Measurements from ENCODE around the gene TBCEL. TPM values are rescaled to one million over a fixed set of nuclear protein-coding genes. Genes with fewer than 3 reads are reported as not detected.

The TBCEL gene
- total RNA-seq, 3 donors from 2014 or later, result 16.0 to 31.8 (median 26.9) TPM

DNA sequence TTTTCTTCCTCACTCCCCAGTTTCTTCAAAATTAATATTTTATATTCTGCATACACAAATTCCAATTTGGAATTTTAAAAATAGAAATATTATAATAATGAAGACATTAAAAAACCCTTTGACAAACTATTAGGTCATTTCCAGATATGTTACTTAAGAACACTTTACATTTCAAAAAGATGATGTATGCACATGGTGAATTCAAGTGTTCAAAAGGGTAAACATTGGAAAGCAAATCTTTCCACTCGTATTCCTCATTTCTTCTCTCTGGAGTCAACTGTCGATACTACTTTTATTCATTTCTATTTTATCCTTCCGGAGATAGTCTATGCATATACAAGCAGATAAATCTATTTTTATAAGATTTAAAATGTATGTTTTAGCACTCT, 16.7 kb downstream of the TBCEL start:
- Histone ChIP-seq H3K4me1 (no peaks in the 10 kb centered on the region), H3K27me3 (no peaks in the 10 kb centered on the region), H3K9me3 (no peaks in the 10 kb centered on the region), H3K27ac (no peak overlapping the region), H3K4me3 (no peak overlapping the region), H3K36me3 (no peaks in the 10 kb centered on the region)
- DNase-seq (ENCODE audit: low spot score in 2 of 2), result no peak
- intact Hi-C loops (cut with DNase I; ENCODE audit: low total_unique reads), result no loop called here
- TF ChIP-seq POLR2AphosphoS5 (IDR thresholded peaks at IDR 0.05) (no peak), POLR2A (IDR thresholded peaks at IDR 0.05) (no peak)
- TF ChIP-seq, protein P1, sequence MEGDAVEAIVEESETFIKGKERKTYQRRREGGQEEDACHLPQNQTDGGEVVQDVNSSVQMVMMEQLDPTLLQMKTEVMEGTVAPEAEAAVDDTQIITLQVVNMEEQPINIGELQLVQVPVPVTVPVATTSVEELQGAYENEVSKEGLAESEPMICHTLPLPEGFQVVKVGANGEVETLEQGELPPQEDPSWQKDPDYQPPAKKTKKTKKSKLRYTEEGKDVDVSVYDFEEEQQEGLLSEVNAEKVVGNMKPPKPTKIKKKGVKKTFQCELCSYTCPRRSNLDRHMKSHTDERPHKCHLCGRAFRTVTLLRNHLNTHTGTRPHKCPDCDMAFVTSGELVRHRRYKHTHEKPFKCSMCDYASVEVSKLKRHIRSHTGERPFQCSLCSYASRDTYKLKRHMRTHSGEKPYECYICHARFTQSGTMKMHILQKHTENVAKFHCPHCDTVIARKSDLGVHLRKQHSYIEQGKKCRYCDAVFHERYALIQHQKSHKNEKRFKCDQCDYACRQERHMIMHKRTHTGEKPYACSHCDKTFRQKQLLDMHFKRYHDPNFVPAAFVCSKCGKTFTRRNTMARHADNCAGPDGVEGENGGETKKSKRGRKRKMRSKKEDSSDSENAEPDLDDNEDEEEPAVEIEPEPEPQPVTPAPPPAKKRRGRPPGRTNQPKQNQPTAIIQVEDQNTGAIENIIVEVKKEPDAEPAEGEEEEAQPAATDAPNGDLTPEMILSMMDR (IDR thresholded peaks at IDR 0.05), result no peak

DNA sequence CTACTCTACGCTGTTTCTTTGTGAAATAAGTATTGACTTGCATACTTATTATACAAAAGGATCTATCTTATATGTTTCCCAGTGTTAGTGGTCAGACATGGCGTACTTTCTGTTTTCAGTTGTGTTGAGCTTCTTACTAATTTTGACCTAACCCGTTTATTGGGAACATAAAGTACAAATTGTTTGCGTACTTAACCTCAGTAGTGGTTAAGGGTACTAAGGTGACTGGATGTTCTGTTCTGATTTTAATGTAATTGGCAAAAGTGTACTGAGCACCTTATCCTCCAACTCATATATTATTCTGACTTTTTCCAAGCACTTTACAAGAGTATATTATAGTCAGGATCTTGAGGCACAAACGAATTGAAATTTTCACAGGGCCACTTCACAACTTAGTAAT, 17.2 kb downstream of the TBCEL start:
- intact Hi-C loops (cut with DNase I; ENCODE audit: low total_unique reads), result no loop called here
- H3K27me3 ChIP-seq, result no peaks in the 10 kb centered on the region
- no peaks in the 10 kb centered on the region for H3K36me3 ChIP-seq
- no peak overlapping the region for H3K27ac ChIP-seq
- no peak for DNase-seq (ENCODE audit: low spot score in 2 of 2)
- H3K4me3 ChIP-seq, result no peak overlapping the region
- TF ChIP-seq POLR2A (IDR thresholded peaks at IDR 0.05) (no peak), POLR2AphosphoS5 (IDR thresholded peaks at IDR 0.05) (no peak)
- TF ChIP-seq, protein P1 (IDR thresholded peaks at IDR 0.05), result no peak
- H3K9me3 ChIP-seq, result no peaks in the 10 kb centered on the region
- no peaks in the 10 kb centered on the region for H3K4me1 ChIP-seq

DNA sequence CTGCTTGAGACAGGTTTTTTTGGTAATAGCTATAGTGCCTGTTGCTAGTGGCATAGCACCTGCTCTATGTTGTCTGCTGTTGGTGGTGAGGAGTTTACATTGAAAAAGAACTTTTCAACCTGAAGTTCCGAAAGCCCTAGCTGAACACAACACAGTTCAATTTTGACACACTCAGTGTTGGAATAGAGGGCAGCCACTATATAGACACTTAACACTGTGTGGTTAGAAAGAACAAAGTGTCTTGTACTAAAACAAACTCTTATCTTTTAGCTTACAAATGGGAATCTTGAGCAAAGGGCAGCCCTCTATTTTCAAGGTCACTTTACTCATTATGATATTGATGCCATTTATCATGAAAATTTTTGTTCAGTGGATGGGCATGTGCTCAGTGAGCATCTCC, 18.4 kb downstream of the TBCEL start:
- no peak overlapping the region for H3K4me3 ChIP-seq
- no peaks in the 10 kb centered on the region for H3K36me3 ChIP-seq
- no peaks in the 10 kb centered on the region for H3K9me3 ChIP-seq
- H3K4me1 ChIP-seq, result no peaks in the 10 kb centered on the region
- TF ChIP-seq, protein P1 (IDR thresholded peaks at IDR 0.05), result no peak
- no peak for TF ChIP-seq POLR2AphosphoS5 (IDR thresholded peaks at IDR 0.05)
- TF ChIP-seq POLR2A (IDR thresholded peaks at IDR 0.05), result no peak
- H3K27ac ChIP-seq, result no peak overlapping the region
- no peaks in the 10 kb centered on the region for H3K27me3 ChIP-seq
- DNase-seq (ENCODE audit: low spot score in 2 of 2), result no peak
- intact Hi-C loops (cut with DNase I; ENCODE audit: low total_unique reads), result no loop called here

DNA sequence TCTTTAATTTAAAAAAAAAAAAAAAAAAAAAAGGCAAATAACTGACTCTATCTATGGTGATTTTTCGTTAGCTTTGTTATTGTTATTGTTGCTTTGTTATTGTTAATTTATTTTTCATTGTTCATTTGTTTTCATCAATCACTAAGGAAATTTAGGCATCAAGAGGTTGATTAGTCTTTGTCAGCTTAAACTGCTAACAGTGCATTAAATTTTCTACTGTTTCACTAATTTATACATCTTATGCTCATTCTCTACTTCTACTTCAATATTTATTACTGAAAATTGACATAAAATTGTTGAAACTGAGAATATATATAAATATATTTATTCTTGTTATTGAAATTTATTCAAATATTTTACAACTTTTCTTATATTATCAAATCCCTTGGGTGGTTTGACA, 24.0 kb downstream of the TBCEL start:
- intact Hi-C loops (cut with DNase I; ENCODE audit: low total_unique reads), result no loop called here
- no peak for DNase-seq (ENCODE audit: low spot score in 2 of 2)
- no peaks in the 10 kb centered on the region for H3K4me1 ChIP-seq
- no peak for TF ChIP-seq POLR2A (IDR thresholded peaks at IDR 0.05)
- TF ChIP-seq, protein P1 (IDR thresholded peaks at IDR 0.05), result no peak
- no peak for TF ChIP-seq POLR2AphosphoS5 (IDR thresholded peaks at IDR 0.05)
- no peak overlapping the region for H3K4me3 ChIP-seq
- no peaks in the 10 kb centered on the region for H3K36me3 ChIP-seq
- H3K27me3 ChIP-seq, result no peaks in the 10 kb centered on the region
- H3K9me3 ChIP-seq, result no peaks in the 10 kb centered on the region
- no peak overlapping the region for H3K27ac ChIP-seq

DNA sequence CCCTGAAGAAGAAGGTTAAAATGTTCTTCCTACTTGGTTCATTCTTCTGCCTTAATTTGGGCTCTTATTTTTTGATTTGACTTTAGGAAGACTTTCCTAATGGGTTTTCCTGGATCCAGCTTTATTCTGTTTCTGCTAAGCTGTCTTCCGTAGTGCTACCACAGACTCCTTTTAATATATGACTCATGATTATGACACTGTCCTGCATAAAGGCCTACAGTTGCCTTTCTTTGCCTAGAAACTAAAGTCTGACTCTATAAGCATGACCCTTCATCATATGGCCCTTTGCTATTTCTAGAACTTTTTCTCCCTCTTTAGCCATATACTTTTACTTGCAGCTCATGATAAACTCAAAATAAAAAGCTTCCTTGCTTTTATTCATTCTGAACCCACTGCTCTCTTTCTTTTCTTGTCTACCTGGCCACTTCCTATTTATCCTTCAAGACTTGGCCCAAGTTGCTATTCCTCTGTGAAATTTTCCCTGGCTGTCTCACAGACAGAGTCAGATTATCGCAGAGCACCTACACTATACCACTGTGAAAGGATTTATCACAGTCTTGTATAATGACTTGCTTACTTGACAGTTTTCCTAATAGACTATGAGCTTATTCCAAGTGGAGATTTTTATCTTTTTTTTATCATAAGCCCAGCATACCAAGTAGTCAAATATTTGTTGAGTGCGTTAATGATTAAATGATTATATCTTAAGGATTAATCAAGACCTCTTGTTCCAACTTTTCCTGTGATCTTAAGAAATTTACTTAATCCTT, 24.7 kb downstream of the TBCEL start:
- DNase-seq (ENCODE audit: low spot score in 2 of 2), result no peak
- no peak overlapping the region for H3K4me3 ChIP-seq
- no peaks in the 10 kb centered on the region for H3K4me1 ChIP-seq
- no peak overlapping the region for H3K27ac ChIP-seq
- H3K36me3 ChIP-seq, result no peaks in the 10 kb centered on the region
- TF ChIP-seq POLR2A (IDR thresholded peaks at IDR 0.05), result no peak
- TF ChIP-seq POLR2AphosphoS5 (IDR thresholded peaks at IDR 0.05), result no peak
- TF ChIP-seq, protein P1 (IDR thresholded peaks at IDR 0.05), result no peak
- intact Hi-C loops (cut with DNase I; ENCODE audit: low total_unique reads), result no loop called here
- no peaks in the 10 kb centered on the region for H3K9me3 ChIP-seq
- no peaks in the 10 kb centered on the region for H3K27me3 ChIP-seq
